Vagina (tissue), 2 donors: Measurements from ENCODE around the gene ANKEF1.

Experiments
- CTCF ChIP-seq, 3 experiments: fragments of 450-650 bp in 2 of 3; fragments of 200-600 bp in 1 of 3; sonication (generic) in 1 of 3; IDR thresholded peaks; one replicate each; pipeline ENCODE4 v1.5.1; 2017 to 2019; ENCODE audit warnings: antibody characterized with exemption in 3 of 3, mild to moderate bottlenecking in 2 of 3, moderate library complexity in 2 of 3
- POLR2AphosphoS5 ChIP-seq, 2 donors: sonication (generic); formaldehyde crosslinking; IDR thresholded peaks; one replicate each; pipeline ENCODE4 v1.9.0; 2017; ENCODE audit warnings: antibody characterized with exemption in 2 of 2, mild to moderate bottlenecking in 2 of 2, low read depth in 1 of 2; ENCODE audit not compliant: insufficient read depth in 1 of 2

- no peak for TF ChIP-seq CTCF (IDR thresholded peaks at IDR 0.05)
- TF ChIP-seq POLR2AphosphoS5 (IDR thresholded peaks at IDR 0.05; ENCODE audit: insufficient read depth in 1 of 2, low read depth in 1 of 2), result no peak
These were observed 43.6 kb downstream of the ANKEF1 start for GRCh38 chr20:10078403-10078802.
